Spinal cord (tissue), 10 donors: ENCODE results near the gene ORC5. TPM values are rescaled to one million over a fixed set of nuclear protein-coding genes. Genes with fewer than 3 reads are reported as not detected.

Experiments used
- DNase-seq, 6 donors: peaks; one replicate each; pipeline versions ENCODE4 v3.0.0 to v3.0.0-alpha.2; 2013 to 2015; ENCODE audit warnings: low spot score in 6 of 6, low read depth in 4 of 6
- H3K27ac ChIP-seq: one replicate; pipeline ENCODE4 v1.5.1; 2013; ENCODE audit warnings: low read depth, low read length, control low read depth
- H3K27me3 ChIP-seq: one replicate; pipeline ENCODE4 v1.6.1; 2013; ENCODE audit warnings: low read length; ENCODE audit not compliant: control insufficient read depth, insufficient read depth
- H3K36me3 ChIP-seq: one replicate; pipeline ENCODE4 v1.6.1; 2013; ENCODE audit warnings: low read length; ENCODE audit not compliant: control insufficient read depth, insufficient read depth
- H3K4me1 ChIP-seq: one replicate; pipeline ENCODE4 v1.6.1; 2013; ENCODE audit warnings: low read length; ENCODE audit not compliant: control insufficient read depth, insufficient read depth
- H3K4me3 ChIP-seq: one replicate; pipeline ENCODE4 v1.5.1; 2013; ENCODE audit warnings: low read depth, low read length, control low read depth
- H3K9me3 ChIP-seq: one replicate; pipeline ENCODE4 v1.6.1; 2013; ENCODE audit warnings: low read length; ENCODE audit not compliant: control insufficient read depth, insufficient read depth
- WGBS: methylation state at CpG from one replicate; pipeline ENCODE4 v1.1.5; 2013; ENCODE audit warnings: missing lambda C conversion rate; ENCODE audit not compliant: insufficient coverage; 5-methylcytosine and 5-hydroxymethylcytosine counted together
- polyA plus RNA-seq, 2 donors: library from polyadenylated mRNA; unstranded; fragments of 120-200 nt; gene quantifications; one replicate each; pipeline ENCODE4 v1.2.1, GENCODE V29; 2013; ENCODE audit not compliant: insufficient read length in 2 of 2
- total RNA-seq, 2 donors: library from RNA; depleted of rRNA in 1 of 2; stranded (reverse); fragments of 120-200 nt in 1 of 2; fragments of >200 nt in 1 of 2; gene quantifications; one replicate each; pipeline versions ENCODE4 v1.2.3 to v1.2.4, GENCODE V29; 2013 to 2014
- donor health status: healthy.

ORC5 gene
- total and polyA plus RNA-seq, 4 donors, result 18.5 to 42.1 (median 19.9) TPM

GRCh38 chr7:104136981-104137380 is 70.8 kb downstream of the ORC5 start:
- 86% methylated on average over 1 of the region's 3 CpGs for WGBS
- no peak for DNase-seq
- Histone ChIP-seq H3K4me1 (no peaks in the 10 kb centered on the region), H3K4me3 (no peak overlapping the region), H3K27me3 (no peaks in the 10 kb centered on the region), H3K36me3 (peaks cover 3% of the 10 kb centered on the region), H3K27ac (no peak overlapping the region), H3K9me3 (no peaks in the 10 kb centered on the region)

- no CpG with 5 or more reads among the region's 2 CpGs for WGBS
- no peak for DNase-seq
- Histone ChIP-seq H3K9me3 (no peaks in the 10 kb centered on the region), H3K4me1 (no peaks in the 10 kb centered on the region), H3K27me3 (no peaks in the 10 kb centered on the region), H3K36me3 (peaks cover 3% of the 10 kb centered on the region), H3K27ac (no peak overlapping the region), H3K4me3 (no peak overlapping the region)
These were observed 71.3 kb downstream of the ORC5 start for GRCh38 chr7:104136561-104136960.

GRCh38 chr7:104135760-104136558 is 71.9 kb downstream of the ORC5 start:
- peak in 1 of 6 donors; percentile 37 for DNase-seq
- H3K9me3 ChIP-seq, result no peaks in the 10 kb centered on the region
- no peak overlapping the region for H3K27ac ChIP-seq
- H3K36me3 ChIP-seq, result peaks cover 3% of the 10 kb centered on the region
- H3K4me1 ChIP-seq, result no peaks in the 10 kb centered on the region
- H3K27me3 ChIP-seq, result no peaks in the 10 kb centered on the region
- WGBS, result 66% methylated on average over 2 of the region's 4 CpGs
- H3K4me3 ChIP-seq, result no peak overlapping the region

- no peaks in the 10 kb centered on the region for H3K27me3 ChIP-seq
- H3K36me3 ChIP-seq, result peaks cover 3% of the 10 kb centered on the region
- no peak for DNase-seq
- H3K9me3 ChIP-seq, result no peaks in the 10 kb centered on the region
- H3K4me1 ChIP-seq, result no peaks in the 10 kb centered on the region
- H3K4me3 ChIP-seq, result no peak overlapping the region
- no peak overlapping the region for H3K27ac ChIP-seq
These were observed 74.6 kb downstream of the ORC5 start for GRCh38 chr7:104133238-104133637.

- Histone ChIP-seq H3K36me3 (peaks cover 3% of the 10 kb centered on the region), H3K9me3 (no peaks in the 10 kb centered on the region), H3K27ac (no peak overlapping the region), H3K27me3 (no peaks in the 10 kb centered on the region), H3K4me1 (no peaks in the 10 kb centered on the region), H3K4me3 (no peak overlapping the region)
- DNase-seq, result no peak
- 71% methylated on average over 1 of the region's 4 CpGs for WGBS
These were observed 77.1 kb downstream of the ORC5 start for GRCh38 chr7:104130726-104131125.

- Histone ChIP-seq H3K27me3 (no peaks in the 10 kb centered on the region), H3K27ac (no peak overlapping the region), H3K4me3 (no peak overlapping the region), H3K36me3 (no peaks in the 10 kb centered on the region), H3K4me1 (no peaks in the 10 kb centered on the region), H3K9me3 (no peaks in the 10 kb centered on the region)
- no CpG with 5 or more reads among the region's 2 CpGs for WGBS
- no peak for DNase-seq
These were observed 80.6 kb downstream of the ORC5 start for GRCh38 chr7:104127204-104127603.

- Histone ChIP-seq H3K4me3 (no peak overlapping the region), H3K27me3 (no peaks in the 10 kb centered on the region), H3K9me3 (no peaks in the 10 kb centered on the region), H3K36me3 (no peaks in the 10 kb centered on the region), H3K27ac (no peak overlapping the region), H3K4me1 (no peaks in the 10 kb centered on the region)
- peak in 5 of 6 donors; percentile 10 to 90 (median 20) for DNase-seq
- WGBS, result 38% methylated on average over 1 of the region's 4 CpGs
These were observed 81.4 kb downstream of the ORC5 start for GRCh38 chr7:104126411-104126841.

- peak in 1 of 6 donors; percentile 9 for DNase-seq
- Histone ChIP-seq H3K4me3 (no peak overlapping the region), H3K4me1 (no peaks in the 10 kb centered on the region), H3K27ac (no peak overlapping the region), H3K9me3 (no peaks in the 10 kb centered on the region), H3K36me3 (no peaks in the 10 kb centered on the region), H3K27me3 (no peaks in the 10 kb centered on the region)
- WGBS, result 58% methylated on average over 2 of the region's 4 CpGs
These were observed 82.8 kb downstream of the ORC5 start for GRCh38 chr7:104124893-104125477.

GRCh38 chr7:104124469-104124868 is 83.3 kb downstream of the ORC5 start:
- Histone ChIP-seq H3K9me3 (no peaks in the 10 kb centered on the region), H3K4me1 (no peaks in the 10 kb centered on the region), H3K27ac (no peak overlapping the region), H3K36me3 (no peaks in the 10 kb centered on the region), H3K4me3 (no peak overlapping the region), H3K27me3 (no peaks in the 10 kb centered on the region)
- no peak for DNase-seq
- WGBS, result no CpG with 5 or more reads among the region's 3 CpGs

- Histone ChIP-seq H3K9me3 (no peaks in the 10 kb centered on the region), H3K36me3 (no peaks in the 10 kb centered on the region), H3K4me1 (no peaks in the 10 kb centered on the region), H3K27ac (no peak overlapping the region), H3K27me3 (no peaks in the 10 kb centered on the region), H3K4me3 (no peak overlapping the region)
- WGBS, result no CpG with 5 or more reads among the region's 3 CpGs
- DNase-seq, result no peak
These were observed 84.0 kb downstream of the ORC5 start for GRCh38 chr7:104123786-104124185.
